GM12878 (cell line): Measurements from ENCODE around the gene ATOSB. TPM values are rescaled to one million over a fixed set of nuclear protein-coding genes. Genes with fewer than 3 reads are reported as not detected.

ENCODE experiments used
- ATAC-seq: fragments of 200-7000 bp; cut with Tn5 transposase; 3 replicates; pipeline ENCODE4 v1.9.1; 2020; ENCODE audit warnings: mild to moderate bottlenecking, moderate library complexity
- BruUV-seq: library from RNA; stranded (reverse); fragments of 400-500 nt; replicated peaks from 2 replicates; lab custom pipeline; 2021; lab: Mats Ljungman, UMichigan
- CTCF ChIA-PET: fragments of 300-600 bp; sonication (Branson Sonifier 250); formaldehyde crosslinking; extraction: SDS; loops from one replicate; lab custom pipeline; 2021; ENCODE audit warnings: inconsistent platforms; lab: Yijun Ruan, JAX
- POLR2A ChIA-PET: fragments of 350-600 bp; formaldehyde crosslinking; extraction: SDS; loops from one replicate; lab custom pipeline; 2021; ENCODE audit warnings: inconsistent platforms; lab: Charles Lee
- RAD21 ChIA-PET: fragments of 300-600 bp; sonication (Branson Sonifier 250); formaldehyde crosslinking; loops from one replicate; lab custom pipeline; 2023; ENCODE audit warnings: antibody characterized with exemption; ENCODE audit not compliant: unreplicated experiment; lab: Charles Lee
- SMC1A ChIA-PET: fragments of 300-600 bp; sonication (Branson Sonifier 250); formaldehyde crosslinking; loops from one replicate; lab custom pipeline; 2023; ENCODE audit not compliant: unreplicated experiment, uncharacterized antibody; lab: Charles Lee
- DNase-seq: peaks from one replicate; pipeline ENCODE4 v3.0.0-alpha.2; 2011; ENCODE audit warnings: low read depth, low spot score
- FAIRE-seq: peaks from 3 replicates; lab custom pipeline; 2011; peaks lifted over from hg19 to GRCh38; lab: Jason Lieb, UNC
- H2AFZ ChIP-seq: 2 replicates; pipeline ENCODE4 v1.6.0; 2011; ENCODE audit warnings: low read depth, low read length, control low read depth; ENCODE audit not compliant: control insufficient read depth
- H3K27ac ChIP-seq: 2 replicates; pipeline ENCODE4 v1.5.1; 2011; ENCODE audit warnings: control low read depth; ENCODE audit not compliant: control insufficient read depth, insufficient read depth
- H3K27me3 ChIP-seq, 2 experiments: replicated peaks in 1 of 2; 2 replicates each; pipeline versions ENCODE4 v1.6.0 to v1.6.1; 2011; ENCODE audit warnings: low read length in 1 of 2; ENCODE audit not compliant: control insufficient read depth in 2 of 2, insufficient read depth in 2 of 2
- H3K36me3 ChIP-seq, 2 experiments: 2 replicates each; pipeline ENCODE4 v1.5.1; 2011; ENCODE audit warnings: low read length in 1 of 2; ENCODE audit not compliant: control insufficient read depth in 2 of 2, insufficient read depth in 2 of 2
- H3K4me1 ChIP-seq: 2 replicates; pipeline ENCODE4 v1.6.1; 2011; ENCODE audit warnings: mild to moderate bottlenecking, low read length, moderate library complexity, mixed read lengths; ENCODE audit not compliant: control insufficient read depth, insufficient read depth
- H3K4me2 ChIP-seq: 2 replicates; pipeline ENCODE4 v1.6.0; 2011; ENCODE audit warnings: control low read depth; ENCODE audit not compliant: control insufficient read depth, insufficient read depth
- H3K4me3 ChIP-seq: fragments of 200-600 bp; sonication (generic); 2 replicates; pipeline ENCODE4 v1.5.1; 2016
- H3K79me2 ChIP-seq: 2 replicates; pipeline ENCODE4 v1.6.0; 2011; ENCODE audit warnings: low read length; ENCODE audit not compliant: control insufficient read depth, insufficient read depth
- H3K9ac ChIP-seq: 2 replicates; pipeline ENCODE4 v1.8.0; 2011; ENCODE audit warnings: low read length, control low read depth, mixed read lengths; ENCODE audit not compliant: control insufficient read depth, insufficient read depth
- H3K9me3 ChIP-seq: replicated peaks from 3 replicates; pipeline ENCODE4 v1.5.1; 2011; ENCODE audit warnings: mild to moderate bottlenecking, low read length; ENCODE audit not compliant: control insufficient read depth, insufficient read depth
- H4K20me1 ChIP-seq: 2 replicates; pipeline ENCODE4 v1.6.0; 2011; ENCODE audit not compliant: control insufficient read depth, insufficient read depth
- BACH1 ChIP-seq: fragments of 450-650 bp; IDR thresholded peaks from 2 replicates; pipeline ENCODE4 v1.6.1; 2017; ENCODE audit warnings: mild to moderate bottlenecking, borderline replicate concordance
- CREB1 ChIP-seq: IDR thresholded peaks from 2 replicates; pipeline ENCODE4 v1.6.1; 2012; ENCODE audit warnings: low read depth, mild to moderate bottlenecking, inconsistent platforms
- GATAD2B ChIP-seq: fragments of 450-650 bp; conservative IDR thresholded peaks from 2 replicates; pipeline ENCODE4 v1.6.1; 2017; ENCODE audit warnings: low read depth, mild to moderate bottlenecking, moderate library complexity
- KDM1A ChIP-seq: fragments of 200-600 bp; sonication (generic); IDR thresholded peaks from 2 replicates; pipeline ENCODE4 v1.6.1; 2016; ENCODE audit warnings: borderline replicate concordance
- MYB ChIP-seq: fragments of 150-350 bp; IDR thresholded peaks from 2 replicates; pipeline ENCODE4 v1.6.1; 2014; ENCODE audit warnings: mild to moderate bottlenecking, low read depth, low read length, borderline replicate concordance
- SMAD5 ChIP-seq: IDR thresholded peaks from 2 replicates; pipeline ENCODE4 v1.6.1; 2016; ENCODE audit warnings: antibody characterized with exemption, low read depth
- SMARCA5 ChIP-seq: fragments of 450-650 bp; IDR thresholded peaks from 2 replicates; pipeline ENCODE4 v1.6.1; 2017; ENCODE audit warnings: mild to moderate bottlenecking
- SPI1 ChIP-seq: IDR thresholded peaks from 2 replicates; pipeline ENCODE4 v1.6.1; 2011; ENCODE audit warnings: low read depth, mild to moderate bottlenecking, low read length, moderate library complexity, borderline replicate concordance; ENCODE audit not compliant: insufficient read depth
- YBX1 ChIP-seq: fragments of 450-650 bp; IDR thresholded peaks from 2 replicates; pipeline ENCODE4 v1.6.1; 2016; ENCODE audit warnings: antibody characterized with exemption
- WGBS: methylation state at CpG from one replicate; pipeline ENCODE4 v1.1.6; 2016; ENCODE audit warnings: low lambda C conversion rate; ENCODE audit not compliant: insufficient replicate concordance, insufficient coverage; ENCODE audit errors: missing lambda C conversion rate; 5-methylcytosine and 5-hydroxymethylcytosine counted together
- in situ Hi-C: fragments of 300-500 bp; cut with MboI; formaldehyde crosslinking; loops from 9 replicates; pipeline ENCODE4 v1.14.3; 2018; ENCODE audit warnings: mixed read lengths
- intact Hi-C: fragments of 100-400 bp; cut with micrococcal nuclease; formaldehyde crosslinking; loops from one replicate; pipeline ENCODE4 v1.14.2; 2022; ENCODE audit not compliant: unreplicated experiment
- polyA plus RNA-seq, 11 experiments: library from polyadenylated mRNA; depleted of rRNA in 4 of 11; unstranded in 6 of 11; stranded (reverse) in 5 of 11; fragments of >200 nt; fragmentation: Nextera tagmentation in 4 of 11; fragmentation: Illumina TruSeq in 1 of 11; extraction: Ambion mirVana in 4 of 11; extraction: Trizol in 1 of 11; gene quantifications; 1 replicate in 1 of 11; 2 replicates in 10 of 11; pipeline versions ENCODE4 v1.2.1 to v1.2.3, GENCODE V29; 2011 to 2016; ENCODE audit warnings: inconsistent platforms in 2 of 11, missing spikeins in 2 of 11, low read depth in 1 of 11
- total RNA-seq, 4 experiments: library from RNA; depleted of rRNA in 3 of 4; stranded (reverse); fragments of >200 nt in 3 of 4; fragmentation: Illumina TruSeq in 1 of 4; extraction: Trizol in 1 of 4; gene quantifications; 2 replicates each; pipeline versions ENCODE4 v1.2.1 to v1.2.3, GENCODE V29; 2013 to 2021
- TF ChIP-seq, protein P1 (sequence below): IDR thresholded peaks from 2 replicates; pipeline ENCODE4 v1.6.1; 2011; ENCODE audit warnings: low read depth, low read length, improper control_type of control experiment, borderline replicate concordance
- TF ChIP-seq, protein P2 (sequence below): IDR thresholded peaks from 2 replicates; pipeline ENCODE4 v1.6.1; 2012; ENCODE audit warnings: improper control_type of control experiment, low read depth, low read length; ENCODE audit not compliant: insufficient replicate concordance
- TF ChIP-seq, protein P3 (sequence below): IDR thresholded peaks from 2 replicates; pipeline ENCODE4 v1.6.1; 2012; ENCODE audit warnings: low read depth, low read length, improper control_type of control experiment
- TF ChIP-seq, protein P4 (sequence below): fragments of 450-650 bp; IDR thresholded peaks from 2 replicates; pipeline ENCODE4 v1.6.1; 2018; ENCODE audit warnings: borderline replicate concordance, mild to moderate bottlenecking; ENCODE audit not compliant: partially characterized antibody

Gene ATOSB
- total and polyA plus RNA-seq, 10 of the 15 experiments (the other 5 are each of a cell fraction or from before 2014, with no cell fraction given), result 0.60 to 5.4 (median 2.5) TPM

DNA sequence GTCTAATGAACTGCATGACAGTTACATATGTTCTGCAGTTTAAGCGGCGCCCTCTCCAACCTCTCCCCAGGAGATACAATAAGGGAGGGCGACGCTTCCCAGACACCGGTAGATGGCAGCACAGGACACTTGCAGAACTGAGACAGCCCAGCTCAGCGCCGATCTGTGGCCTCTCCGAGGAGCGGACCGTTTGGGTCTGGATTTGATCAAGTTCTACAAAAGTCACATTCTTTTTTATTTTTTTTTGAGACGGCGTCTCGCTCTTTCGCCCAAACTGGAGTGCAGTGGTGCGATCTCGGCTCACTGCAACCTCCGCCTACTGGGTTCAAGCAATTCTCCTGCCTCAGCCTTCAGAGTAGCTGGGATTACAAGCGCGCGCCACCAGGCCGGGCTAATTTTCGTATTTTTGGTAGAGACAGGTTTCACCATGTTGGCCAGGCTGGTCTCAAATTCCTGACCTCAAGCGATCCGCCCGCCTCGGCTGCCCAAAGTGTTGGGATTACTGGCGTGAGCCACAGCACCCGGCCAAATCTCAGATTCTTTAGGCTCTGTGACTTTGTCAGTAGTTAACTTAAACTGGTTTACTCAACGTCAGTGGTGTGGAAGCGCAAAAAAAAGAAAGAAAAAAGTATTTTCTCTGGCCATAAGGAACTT lies 1.4 kb upstream of the ATOSB start:
- H3K36me3 ChIP-seq, result no peaks in the 10 kb centered on the region
- H3K9ac ChIP-seq, result no peak overlapping the region
- SMC1A ChIA-PET, result interaction anchor here (1.0 to 3.0 kb wide), 5 partner anchors 139 to 437 kb away, joined by 3 to 23 read pairs (median 4); no protein-coding TSS in a partner anchor
- H3K27me3 ChIP-seq, result no peaks in the 10 kb centered on the region
- ATAC-seq, result peak; percentile 79
- no peak for DNase-seq
- peaks cover 3% of the 10 kb centered on the region for H3K79me2 ChIP-seq
- 26% methylated on average over 30 of the region's 30 CpGs for WGBS
- CTCF ChIA-PET, result interaction anchor here (0.6 to 3.9 kb wide), 18 partner anchors 10 to 483 kb away, joined by 3 to 85 read pairs (median 5); no protein-coding TSS in a partner anchor
- H3K4me1 ChIP-seq, result peaks cover 24% of the 10 kb centered on the region
- no peaks in the 10 kb centered on the region for H4K20me1 ChIP-seq
- H2AFZ ChIP-seq, result peak overlapping the region; percentile 84
- POLR2A ChIA-PET, result interaction anchor here (0.6 kb wide), 1 partner anchor 140 kb away, joined by 3 read pairs; no protein-coding TSS in a partner anchor
- RAD21 ChIA-PET, result interaction anchor here (0.8 to 2.7 kb wide), 8 partner anchors 14 to 437 kb away, joined by 3 to 20 read pairs (median 6); partner anchors contain the start of gene STOML2
- peak overlapping the region; percentile 92 for H3K4me2 ChIP-seq
- H3K9me3 ChIP-seq, result no peaks in the 10 kb centered on the region
- no TSS peak for BruUV-seq
- in situ Hi-C loops, result loop anchor here (5.0 kb wide), 3 partner anchors 140 to 485 kb away; no protein-coding TSS in a partner anchor
- no peak overlapping the region for H3K27ac ChIP-seq
- no peak for FAIRE-seq
- intact Hi-C loops, result loop anchor here (1.0 to 10.0 kb wide), 6 partner anchors 142 to 698 kb away; partner anchors contain the start of genes CREB3, HINT2, SPAG8 and TESK1
- no peak overlapping the region for H3K4me3 ChIP-seq
- TF ChIP-seq, protein P1, sequence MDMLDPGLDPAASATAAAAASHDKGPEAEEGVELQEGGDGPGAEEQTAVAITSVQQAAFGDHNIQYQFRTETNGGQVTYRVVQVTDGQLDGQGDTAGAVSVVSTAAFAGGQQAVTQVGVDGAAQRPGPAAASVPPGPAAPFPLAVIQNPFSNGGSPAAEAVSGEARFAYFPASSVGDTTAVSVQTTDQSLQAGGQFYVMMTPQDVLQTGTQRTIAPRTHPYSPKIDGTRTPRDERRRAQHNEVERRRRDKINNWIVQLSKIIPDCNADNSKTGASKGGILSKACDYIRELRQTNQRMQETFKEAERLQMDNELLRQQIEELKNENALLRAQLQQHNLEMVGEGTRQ, result no peak
- TF ChIP-seq SMAD5 (no peak), BACH1 (no peak), KDM1A (no peak), YBX1 (no peak), MYB (no peak), SPI1 (no peak), SMARCA5 (peak; percentile 75; the same call in 1 of the 2 replicates), CREB1 (no peak), GATAD2B (no peak)
- TF ChIP-seq, protein P2, sequence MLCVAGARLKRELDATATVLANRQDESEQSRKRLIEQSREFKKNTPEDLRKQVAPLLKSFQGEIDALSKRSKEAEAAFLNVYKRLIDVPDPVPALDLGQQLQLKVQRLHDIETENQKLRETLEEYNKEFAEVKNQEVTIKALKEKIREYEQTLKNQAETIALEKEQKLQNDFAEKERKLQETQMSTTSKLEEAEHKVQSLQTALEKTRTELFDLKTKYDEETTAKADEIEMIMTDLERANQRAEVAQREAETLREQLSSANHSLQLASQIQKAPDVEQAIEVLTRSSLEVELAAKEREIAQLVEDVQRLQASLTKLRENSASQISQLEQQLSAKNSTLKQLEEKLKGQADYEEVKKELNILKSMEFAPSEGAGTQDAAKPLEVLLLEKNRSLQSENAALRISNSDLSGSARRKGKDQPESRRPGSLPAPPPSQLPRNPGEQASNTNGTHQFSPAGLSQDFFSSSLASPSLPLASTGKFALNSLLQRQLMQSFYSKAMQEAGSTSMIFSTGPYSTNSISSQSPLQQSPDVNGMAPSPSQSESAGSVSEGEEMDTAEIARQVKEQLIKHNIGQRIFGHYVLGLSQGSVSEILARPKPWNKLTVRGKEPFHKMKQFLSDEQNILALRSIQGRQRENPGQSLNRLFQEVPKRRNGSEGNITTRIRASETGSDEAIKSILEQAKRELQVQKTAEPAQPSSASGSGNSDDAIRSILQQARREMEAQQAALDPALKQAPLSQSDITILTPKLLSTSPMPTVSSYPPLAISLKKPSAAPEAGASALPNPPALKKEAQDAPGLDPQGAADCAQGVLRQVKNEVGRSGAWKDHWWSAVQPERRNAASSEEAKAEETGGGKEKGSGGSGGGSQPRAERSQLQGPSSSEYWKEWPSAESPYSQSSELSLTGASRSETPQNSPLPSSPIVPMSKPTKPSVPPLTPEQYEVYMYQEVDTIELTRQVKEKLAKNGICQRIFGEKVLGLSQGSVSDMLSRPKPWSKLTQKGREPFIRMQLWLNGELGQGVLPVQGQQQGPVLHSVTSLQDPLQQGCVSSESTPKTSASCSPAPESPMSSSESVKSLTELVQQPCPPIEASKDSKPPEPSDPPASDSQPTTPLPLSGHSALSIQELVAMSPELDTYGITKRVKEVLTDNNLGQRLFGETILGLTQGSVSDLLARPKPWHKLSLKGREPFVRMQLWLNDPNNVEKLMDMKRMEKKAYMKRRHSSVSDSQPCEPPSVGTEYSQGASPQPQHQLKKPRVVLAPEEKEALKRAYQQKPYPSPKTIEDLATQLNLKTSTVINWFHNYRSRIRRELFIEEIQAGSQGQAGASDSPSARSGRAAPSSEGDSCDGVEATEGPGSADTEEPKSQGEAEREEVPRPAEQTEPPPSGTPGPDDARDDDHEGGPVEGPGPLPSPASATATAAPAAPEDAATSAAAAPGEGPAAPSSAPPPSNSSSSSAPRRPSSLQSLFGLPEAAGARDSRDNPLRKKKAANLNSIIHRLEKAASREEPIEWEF, result no peak
- TF ChIP-seq, protein P3, sequence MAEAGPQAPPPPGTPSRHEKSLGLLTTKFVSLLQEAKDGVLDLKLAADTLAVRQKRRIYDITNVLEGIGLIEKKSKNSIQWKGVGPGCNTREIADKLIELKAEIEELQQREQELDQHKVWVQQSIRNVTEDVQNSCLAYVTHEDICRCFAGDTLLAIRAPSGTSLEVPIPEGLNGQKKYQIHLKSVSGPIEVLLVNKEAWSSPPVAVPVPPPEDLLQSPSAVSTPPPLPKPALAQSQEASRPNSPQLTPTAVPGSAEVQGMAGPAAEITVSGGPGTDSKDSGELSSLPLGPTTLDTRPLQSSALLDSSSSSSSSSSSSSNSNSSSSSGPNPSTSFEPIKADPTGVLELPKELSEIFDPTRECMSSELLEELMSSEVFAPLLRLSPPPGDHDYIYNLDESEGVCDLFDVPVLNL, result no peak
- TF ChIP-seq, protein P4, sequence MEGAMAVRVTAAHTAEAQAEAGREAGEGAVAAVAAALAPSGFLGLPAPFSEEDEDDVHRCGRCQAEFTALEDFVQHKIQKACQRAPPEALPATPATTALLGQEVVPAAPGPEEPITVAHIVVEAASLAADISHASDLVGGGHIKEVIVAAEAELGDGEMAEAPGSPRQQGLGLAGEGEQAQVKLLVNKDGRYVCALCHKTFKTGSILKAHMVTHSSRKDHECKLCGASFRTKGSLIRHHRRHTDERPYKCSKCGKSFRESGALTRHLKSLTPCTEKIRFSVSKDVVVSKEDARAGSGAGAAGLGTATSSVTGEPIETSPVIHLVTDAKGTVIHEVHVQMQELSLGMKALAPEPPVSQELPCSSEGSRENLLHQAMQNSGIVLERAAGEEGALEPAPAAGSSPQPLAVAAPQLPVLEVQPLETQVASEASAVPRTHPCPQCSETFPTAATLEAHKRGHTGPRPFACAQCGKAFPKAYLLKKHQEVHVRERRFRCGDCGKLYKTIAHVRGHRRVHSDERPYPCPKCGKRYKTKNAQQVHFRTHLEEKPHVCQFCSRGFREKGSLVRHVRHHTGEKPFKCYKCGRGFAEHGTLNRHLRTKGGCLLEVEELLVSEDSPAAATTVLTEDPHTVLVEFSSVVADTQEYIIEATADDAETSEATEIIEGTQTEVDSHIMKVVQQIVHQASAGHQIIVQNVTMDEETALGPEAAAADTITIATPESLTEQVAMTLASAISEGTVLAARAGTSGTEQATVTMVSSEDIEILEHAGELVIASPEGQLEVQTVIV, result no peak
